Measurements from ENCODE around the gene PSMB2. TPM values are rescaled to one million over a fixed set of nuclear protein-coding genes. Genes with fewer than 3 reads are reported as not detected.
"Not testable (repeated sequence)": the region's sequence is repeated elsewhere in the genome, so short reads cannot be mapped to it uniquely, and the experiment has no call there.

PSMB2 gene
- total RNA-seq, 1 donor from 2014 or later: 39.3 TPM

DNA sequence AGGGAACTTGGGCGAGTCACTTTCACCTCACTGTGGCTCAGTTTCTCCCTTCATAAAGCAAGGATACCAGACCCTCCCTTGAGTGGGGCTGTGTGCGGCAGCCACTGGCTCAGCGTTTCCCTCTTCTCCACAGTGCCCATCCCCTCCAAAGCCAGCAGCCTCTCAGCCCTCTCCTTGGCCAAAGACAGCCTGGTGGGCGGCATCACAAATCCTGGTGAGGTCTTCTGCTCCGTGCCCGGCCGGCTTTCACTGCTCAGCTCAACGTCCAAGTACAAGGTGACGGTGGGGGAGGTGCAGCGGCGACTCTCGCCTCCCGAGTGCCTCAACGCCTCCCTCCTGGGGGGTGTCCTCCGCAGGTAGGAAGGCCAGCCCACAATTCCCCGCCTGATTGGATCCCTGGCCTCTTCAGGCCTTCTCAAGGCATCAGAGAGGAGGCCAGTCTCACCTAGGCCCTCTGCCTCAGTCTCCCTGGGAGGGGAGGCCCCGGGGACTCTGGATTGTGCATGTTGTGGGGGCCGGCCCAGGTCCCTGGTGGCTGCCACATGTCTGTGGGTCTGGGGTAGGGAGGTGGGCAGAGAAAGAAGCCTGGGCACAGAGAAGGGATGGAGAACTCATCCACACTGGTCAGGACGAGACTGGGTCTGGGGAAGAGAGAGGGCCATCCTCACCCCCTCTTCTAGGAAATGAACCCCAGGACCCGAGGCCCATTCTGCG lies 53.0 kb downstream of the PSMB2 start:
- intact Hi-C loops (cut with DNase I): no loop called here

DNA sequence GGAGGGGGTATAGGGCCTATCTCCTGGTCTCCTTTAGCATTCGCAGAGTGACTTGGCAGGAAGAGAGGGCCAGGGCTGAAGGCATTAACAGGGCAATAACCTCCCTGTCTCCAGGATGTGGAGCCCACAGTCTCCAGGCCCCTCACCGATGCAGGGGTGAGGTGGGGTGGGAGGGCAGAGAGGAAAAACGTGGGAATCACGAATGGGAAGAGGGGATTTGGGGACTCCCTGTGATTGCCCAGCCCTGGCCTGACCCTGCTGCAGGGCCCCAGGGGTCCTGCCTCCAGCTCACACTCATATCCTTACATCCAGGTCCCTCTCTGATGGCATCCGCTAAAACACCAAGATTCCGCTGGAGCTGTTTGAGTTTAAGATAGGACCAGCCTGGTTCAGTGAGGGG lies 53.6 kb downstream of the PSMB2 start:
- DNase-seq (ENCODE audit: extremely low spot score in 2 of 2): no peak
- Histone ChIP-seq H3K4me1 (no peaks in the 10 kb centered on the region), H3K27me3 (no peaks in the 10 kb centered on the region), H3K4me3 (no peak overlapping the region), H3K27ac (no peak overlapping the region), H3K9me3 (no peaks in the 10 kb centered on the region), H3K36me3 (no peaks in the 10 kb centered on the region)
- TF ChIP-seq POLR2AphosphoS5 (IDR thresholded peaks at IDR 0.05; ENCODE audit: insufficient read depth in 1 of 2, low read depth in 1 of 2) (no peak), POLR2A (IDR thresholded peaks at IDR 0.05) (no peak)
- TF ChIP-seq, protein P1, sequence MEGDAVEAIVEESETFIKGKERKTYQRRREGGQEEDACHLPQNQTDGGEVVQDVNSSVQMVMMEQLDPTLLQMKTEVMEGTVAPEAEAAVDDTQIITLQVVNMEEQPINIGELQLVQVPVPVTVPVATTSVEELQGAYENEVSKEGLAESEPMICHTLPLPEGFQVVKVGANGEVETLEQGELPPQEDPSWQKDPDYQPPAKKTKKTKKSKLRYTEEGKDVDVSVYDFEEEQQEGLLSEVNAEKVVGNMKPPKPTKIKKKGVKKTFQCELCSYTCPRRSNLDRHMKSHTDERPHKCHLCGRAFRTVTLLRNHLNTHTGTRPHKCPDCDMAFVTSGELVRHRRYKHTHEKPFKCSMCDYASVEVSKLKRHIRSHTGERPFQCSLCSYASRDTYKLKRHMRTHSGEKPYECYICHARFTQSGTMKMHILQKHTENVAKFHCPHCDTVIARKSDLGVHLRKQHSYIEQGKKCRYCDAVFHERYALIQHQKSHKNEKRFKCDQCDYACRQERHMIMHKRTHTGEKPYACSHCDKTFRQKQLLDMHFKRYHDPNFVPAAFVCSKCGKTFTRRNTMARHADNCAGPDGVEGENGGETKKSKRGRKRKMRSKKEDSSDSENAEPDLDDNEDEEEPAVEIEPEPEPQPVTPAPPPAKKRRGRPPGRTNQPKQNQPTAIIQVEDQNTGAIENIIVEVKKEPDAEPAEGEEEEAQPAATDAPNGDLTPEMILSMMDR (IDR thresholded peaks at IDR 0.05): no peak
- intact Hi-C loops (cut with DNase I): no loop called here

More for the DNA sequence above, 53.0 kb downstream of the PSMB2 start:
- Histone ChIP-seq H3K27ac (no peak overlapping the region), H3K4me3 (no peak overlapping the region), H3K9me3 (no peaks in the 10 kb centered on the region), H3K36me3 (no peaks in the 10 kb centered on the region), H3K4me1 (no peaks in the 10 kb centered on the region), H3K27me3 (no peaks in the 10 kb centered on the region)
- TF ChIP-seq POLR2A (IDR thresholded peaks at IDR 0.05): no peak
- TF ChIP-seq, protein P1 (IDR thresholded peaks at IDR 0.05): no peak
- DNase-seq (ENCODE audit: extremely low spot score in 2 of 2): no peak

DNA sequence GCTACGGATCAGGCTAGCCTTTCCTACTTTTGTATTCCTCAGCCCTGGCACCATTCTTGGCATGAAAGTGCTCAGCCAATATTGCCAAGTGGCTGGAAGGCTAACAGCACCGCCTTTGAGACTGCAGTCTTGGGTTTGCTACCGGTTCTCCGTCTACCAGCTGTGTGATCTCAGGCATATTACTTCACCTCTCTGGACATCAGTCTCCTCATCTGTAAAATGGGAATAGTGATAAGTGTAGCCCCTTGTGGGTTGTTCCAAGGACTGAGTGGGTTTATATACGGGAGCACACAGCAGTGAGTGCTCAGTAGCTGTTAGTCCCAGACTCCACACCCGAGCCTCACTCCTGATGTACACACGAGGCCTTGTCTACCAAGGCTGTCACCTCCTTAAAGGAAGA lies 54.5 kb downstream of the PSMB2 start:
- intact Hi-C loops (cut with DNase I): no loop called here
- Histone ChIP-seq H3K9me3 (no peaks in the 10 kb centered on the region), H3K27me3 (no peaks in the 10 kb centered on the region), H3K4me1 (no peaks in the 10 kb centered on the region), H3K27ac (no peak overlapping the region), H3K36me3 (no peaks in the 10 kb centered on the region), H3K4me3 (no peak overlapping the region)
- DNase-seq (ENCODE audit: extremely low spot score in 2 of 2): no peak
- TF ChIP-seq POLR2A (IDR thresholded peaks at IDR 0.05) (no peak), POLR2AphosphoS5 (IDR thresholded peaks at IDR 0.05; ENCODE audit: insufficient read depth in 1 of 2, low read depth in 1 of 2) (no peak)
- TF ChIP-seq, protein P1 (IDR thresholded peaks at IDR 0.05): no peak

DNA sequence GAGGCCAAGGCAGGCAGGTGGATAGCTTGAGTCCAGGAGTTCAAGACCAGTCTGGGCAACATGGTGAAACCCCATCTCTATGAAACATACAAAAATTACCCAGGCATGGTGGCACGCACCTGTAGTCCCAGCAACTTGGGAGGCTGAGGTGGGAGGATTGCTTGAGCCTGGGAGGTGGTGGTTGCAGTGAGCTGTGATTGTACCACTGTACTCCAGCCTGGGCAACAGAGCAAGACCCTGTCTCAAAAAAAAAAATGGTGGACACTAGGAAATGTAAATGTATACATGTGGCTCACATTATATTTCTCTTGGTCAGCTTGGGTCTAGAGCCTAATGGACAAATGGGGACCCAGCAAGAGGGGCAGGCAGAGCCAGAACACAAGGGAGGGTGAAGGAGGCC lies 55.5 kb downstream of the PSMB2 start:
- H3K36me3 ChIP-seq; intact Hi-C loops (cut with DNase I); H3K27ac ChIP-seq; DNase-seq (ENCODE audit: extremely low spot score in 2 of 2); H3K27me3 ChIP-seq; H3K9me3 ChIP-seq; H3K4me1 ChIP-seq; H3K4me3 ChIP-seq: not testable (repeated sequence)

DNA sequence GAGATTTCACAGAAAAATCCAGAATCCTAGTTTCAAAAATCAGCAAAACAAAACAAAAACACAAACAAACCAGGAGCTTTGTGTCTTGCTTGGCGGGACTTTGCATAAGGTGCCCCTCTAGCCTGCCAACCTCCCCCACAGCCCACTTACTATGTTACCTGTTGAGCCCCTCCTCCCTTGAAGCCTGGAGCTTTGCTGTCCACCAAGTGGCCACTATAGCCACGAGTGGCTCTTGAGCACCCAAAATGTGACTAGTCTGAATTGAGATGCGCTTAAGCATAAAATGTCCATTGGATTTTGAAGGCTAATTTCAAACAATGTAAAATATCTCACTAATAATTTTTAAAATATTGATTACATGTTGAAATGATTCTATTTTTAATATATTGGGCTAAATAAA lies 56.0 kb downstream of the PSMB2 start:
- intact Hi-C loops (cut with DNase I): no loop called here
- no peak overlapping the region for H3K27ac ChIP-seq
- no peak for DNase-seq (ENCODE audit: extremely low spot score in 2 of 2)
- H3K4me1 ChIP-seq: no peaks in the 10 kb centered on the region
- TF ChIP-seq POLR2AphosphoS5 (IDR thresholded peaks at IDR 0.05; ENCODE audit: insufficient read depth in 1 of 2, low read depth in 1 of 2) (no peak), POLR2A (IDR thresholded peaks at IDR 0.05) (no peak)
- TF ChIP-seq, protein P1 (IDR thresholded peaks at IDR 0.05): no peak
- no peaks in the 10 kb centered on the region for H3K36me3 ChIP-seq
- no peaks in the 10 kb centered on the region for H3K27me3 ChIP-seq
- no peak overlapping the region for H3K4me3 ChIP-seq
- no peaks in the 10 kb centered on the region for H3K9me3 ChIP-seq

DNA sequence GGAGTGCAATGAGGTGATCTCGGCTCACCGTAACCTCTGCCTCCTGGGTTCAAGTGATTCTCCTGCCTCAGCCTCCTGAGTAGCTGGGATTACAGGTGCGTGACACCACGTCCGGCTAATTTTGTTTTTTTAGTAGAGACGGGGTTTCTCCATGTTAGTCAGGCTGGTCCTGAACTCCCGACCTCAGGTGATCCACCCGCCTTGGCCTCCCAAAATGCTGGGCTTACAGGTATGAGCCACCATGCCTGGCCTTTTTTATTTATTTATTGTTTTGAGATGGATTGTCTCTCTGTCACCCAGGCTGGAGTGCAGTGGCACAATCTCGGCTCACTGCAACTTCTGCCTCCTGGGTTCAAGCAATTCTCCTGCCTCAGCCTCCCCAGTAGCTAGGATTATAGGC lies 59.7 kb downstream of the PSMB2 start:
- H3K4me3 ChIP-seq; DNase-seq (ENCODE audit: extremely low spot score in 2 of 2); H3K27me3 ChIP-seq; intact Hi-C loops (cut with DNase I); H3K36me3 ChIP-seq; H3K27ac ChIP-seq; H3K9me3 ChIP-seq: not testable (repeated sequence)
- peaks cover 14% of the 10 kb centered on the region for H3K4me1 ChIP-seq
